Calu3 (cell line): Measurements from ENCODE around the gene RFWD3. TPM values are rescaled to one million over a fixed set of nuclear protein-coding genes. Genes with fewer than 3 reads are reported as not detected.

Source experiments
- BruUV-seq: library from RNA; stranded (reverse); fragments of 400-500 nt; replicated peaks from 2 replicates; lab custom pipeline; 2021; lab: Mats Ljungman, UMichigan
- CTCF ChIA-PET: fragments of 300-600 bp; sonication (Branson Sonifier 250); formaldehyde crosslinking; loops from one replicate; lab custom pipeline; 2022; ENCODE audit warnings: antibody characterized with exemption; lab: Charles Lee
- DNase-seq: peaks from one replicate; pipeline ENCODE4 v3.0.0; 2022
- H3K27ac Mint-ChIP-seq: one replicate; pipeline ENCODE4 v1.8.0; 2022; ENCODE audit warnings: mixed read lengths; ENCODE audit not compliant: unreplicated experiment
- H3K27me3 Mint-ChIP-seq: one replicate; pipeline ENCODE4 v1.8.0; 2022; ENCODE audit warnings: mixed read lengths; ENCODE audit not compliant: unreplicated experiment
- H3K36me3 Mint-ChIP-seq: one replicate; pipeline ENCODE4 v1.8.0; 2022; ENCODE audit warnings: mild to moderate bottlenecking, moderate library complexity, mixed read lengths; ENCODE audit not compliant: insufficient read depth, unreplicated experiment
- H3K4me1 Mint-ChIP-seq: one replicate; pipeline ENCODE4 v1.8.0; 2022; ENCODE audit warnings: mild to moderate bottlenecking, low read depth, mixed read lengths; ENCODE audit not compliant: unreplicated experiment
- H3K4me3 Mint-ChIP-seq: one replicate; pipeline ENCODE4 v1.8.0; 2022; ENCODE audit warnings: mild to moderate bottlenecking, low read depth, moderate library complexity, mixed read lengths; ENCODE audit not compliant: unreplicated experiment
- H3K9me3 Mint-ChIP-seq: one replicate; pipeline ENCODE4 v1.8.0; 2022; ENCODE audit warnings: low read depth, mixed read lengths; ENCODE audit not compliant: unreplicated experiment
- intact Hi-C: fragments of 100-400 bp; cut with micrococcal nuclease; formaldehyde crosslinking; loops from one replicate; pipeline ENCODE4 v1.10.0; 2022; ENCODE audit not compliant: unreplicated experiment
- total RNA-seq: library from RNA; stranded (reverse); gene quantifications from 2 replicates; pipeline ENCODE4 v1.2.3, GENCODE V29; 2022
- TF ChIP-seq, protein P1 (sequence below): fragments of 200-600 bp; IDR thresholded peaks from one replicate; pipeline ENCODE4 v1.8.0; 2022; ENCODE audit warnings: antibody characterized with exemption; ENCODE audit not compliant: unreplicated experiment

Gene RFWD3
- total RNA-seq, 1 experiment from 2014 or later, result 109 TPM

DNA sequence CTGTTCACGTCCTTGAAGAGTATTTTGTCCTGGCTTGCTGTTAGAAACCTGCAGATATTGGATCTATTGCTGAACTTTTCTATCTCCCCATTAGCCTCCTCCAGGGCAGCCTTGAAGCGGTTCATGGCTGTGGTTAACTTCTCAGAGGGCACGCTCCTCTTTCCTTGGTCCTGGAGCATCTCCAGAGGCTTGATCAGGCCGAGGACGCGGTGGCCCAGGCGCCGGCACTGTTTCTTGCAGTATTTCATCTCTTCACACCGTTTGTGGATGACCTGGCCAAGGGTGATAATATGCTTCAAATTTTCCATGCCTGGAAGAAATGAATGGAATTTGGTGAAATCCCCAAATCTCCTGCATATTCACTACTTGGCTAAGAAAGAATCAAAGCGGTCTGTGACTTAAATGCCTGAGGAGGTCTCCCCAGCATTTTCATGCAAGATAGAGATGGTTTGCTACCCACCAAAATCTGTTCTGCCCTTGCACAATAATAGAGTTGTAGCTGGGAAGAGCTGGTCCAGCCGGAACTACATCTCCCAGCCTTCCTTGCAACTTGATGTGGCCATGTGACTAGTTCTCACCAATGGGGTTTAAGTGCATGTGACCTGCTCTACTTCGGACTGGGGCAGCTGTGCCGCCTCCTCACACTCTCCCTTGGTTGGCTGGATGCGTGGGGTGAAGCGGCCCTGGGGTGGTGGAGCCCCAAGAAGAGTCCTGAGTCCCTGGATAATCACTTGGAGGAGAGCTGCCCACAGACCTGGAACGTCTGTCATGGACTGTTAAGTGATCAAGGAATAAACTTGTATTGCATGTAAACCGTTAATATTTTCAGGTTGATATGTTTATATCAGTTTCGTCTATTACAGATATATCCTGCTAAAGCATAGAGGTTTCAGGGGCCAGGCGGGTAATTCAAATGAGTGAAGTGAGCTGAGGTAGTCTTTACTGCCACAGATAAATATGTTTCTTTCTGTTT, 29.1 kb upstream of the RFWD3 start:
- intact Hi-C loops, result no loop called here
- Mint-ChIP-seq H3K27ac (peak overlapping the region; percentile 40), H3K27me3 (no peaks in the 10 kb centered on the region), H3K4me3 (peak overlapping the region; percentile 66), H3K9me3 (no peaks in the 10 kb centered on the region), H3K36me3 (peaks cover 72% of the 10 kb centered on the region), H3K4me1 (peaks cover 26% of the 10 kb centered on the region)
- peak; percentile 88 for DNase-seq
- TSS peak; percentile 90 for BruUV-seq
- TF ChIP-seq, protein P1, sequence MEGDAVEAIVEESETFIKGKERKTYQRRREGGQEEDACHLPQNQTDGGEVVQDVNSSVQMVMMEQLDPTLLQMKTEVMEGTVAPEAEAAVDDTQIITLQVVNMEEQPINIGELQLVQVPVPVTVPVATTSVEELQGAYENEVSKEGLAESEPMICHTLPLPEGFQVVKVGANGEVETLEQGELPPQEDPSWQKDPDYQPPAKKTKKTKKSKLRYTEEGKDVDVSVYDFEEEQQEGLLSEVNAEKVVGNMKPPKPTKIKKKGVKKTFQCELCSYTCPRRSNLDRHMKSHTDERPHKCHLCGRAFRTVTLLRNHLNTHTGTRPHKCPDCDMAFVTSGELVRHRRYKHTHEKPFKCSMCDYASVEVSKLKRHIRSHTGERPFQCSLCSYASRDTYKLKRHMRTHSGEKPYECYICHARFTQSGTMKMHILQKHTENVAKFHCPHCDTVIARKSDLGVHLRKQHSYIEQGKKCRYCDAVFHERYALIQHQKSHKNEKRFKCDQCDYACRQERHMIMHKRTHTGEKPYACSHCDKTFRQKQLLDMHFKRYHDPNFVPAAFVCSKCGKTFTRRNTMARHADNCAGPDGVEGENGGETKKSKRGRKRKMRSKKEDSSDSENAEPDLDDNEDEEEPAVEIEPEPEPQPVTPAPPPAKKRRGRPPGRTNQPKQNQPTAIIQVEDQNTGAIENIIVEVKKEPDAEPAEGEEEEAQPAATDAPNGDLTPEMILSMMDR, result no peak
- CTCF ChIA-PET, result interaction anchor here (0.6 to 1.4 kb wide), 4 partner anchors 79 to 538 kb away, joined by 3 to 5 read pairs (median 4); partner anchors contain the start of gene FA2H

DNA sequence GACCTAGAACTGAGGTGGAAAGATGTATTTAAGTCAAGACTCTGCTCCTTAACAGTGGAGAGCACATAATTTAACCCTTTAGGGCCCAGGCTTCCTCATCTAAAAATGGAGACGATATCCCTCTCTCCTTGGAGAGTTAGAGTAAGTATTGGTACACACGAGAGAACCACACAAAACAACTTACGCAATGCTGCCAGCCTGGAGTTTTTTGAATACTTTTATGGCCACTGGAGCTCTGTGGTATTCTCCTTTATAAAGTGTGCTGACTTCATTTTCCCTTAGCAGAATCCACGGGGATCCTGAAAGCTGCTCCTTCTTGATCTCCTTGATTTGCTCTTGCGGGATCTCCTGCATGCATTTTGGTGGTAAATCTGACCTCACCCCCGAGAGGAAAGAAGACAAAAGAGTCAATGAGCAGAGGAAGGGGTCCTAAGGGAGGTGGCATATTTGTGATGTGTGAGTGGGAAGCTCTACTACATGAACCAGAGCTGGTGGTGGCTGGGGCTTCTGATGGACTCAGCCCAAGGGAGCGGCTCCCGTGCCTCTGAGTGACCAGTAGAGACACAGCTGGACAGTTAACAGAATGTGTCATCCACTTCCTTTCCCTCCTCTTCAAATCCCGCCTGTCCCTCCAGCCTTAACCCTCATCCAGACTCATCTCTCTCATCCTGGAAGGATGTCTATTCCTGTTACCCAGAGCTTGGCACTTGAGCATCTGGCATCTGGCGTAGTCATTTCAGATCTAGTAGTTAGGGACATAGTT, 24.6 kb upstream of the RFWD3 start:
- no peak for DNase-seq
- Mint-ChIP-seq H3K27ac (no peak overlapping the region), H3K36me3 (peaks cover 71% of the 10 kb centered on the region), H3K27me3 (no peaks in the 10 kb centered on the region), H3K4me1 (no peaks in the 10 kb centered on the region), H3K4me3 (no peak overlapping the region), H3K9me3 (no peaks in the 10 kb centered on the region)
- intact Hi-C loops, result no loop called here
- CTCF ChIA-PET, result interaction anchor here (0.6 kb wide), 1 partner anchor 38 kb away, joined by 4 read pairs; no protein-coding TSS in a partner anchor
- TF ChIP-seq, protein P1, result no peak
- BruUV-seq, result no TSS peak

DNA sequence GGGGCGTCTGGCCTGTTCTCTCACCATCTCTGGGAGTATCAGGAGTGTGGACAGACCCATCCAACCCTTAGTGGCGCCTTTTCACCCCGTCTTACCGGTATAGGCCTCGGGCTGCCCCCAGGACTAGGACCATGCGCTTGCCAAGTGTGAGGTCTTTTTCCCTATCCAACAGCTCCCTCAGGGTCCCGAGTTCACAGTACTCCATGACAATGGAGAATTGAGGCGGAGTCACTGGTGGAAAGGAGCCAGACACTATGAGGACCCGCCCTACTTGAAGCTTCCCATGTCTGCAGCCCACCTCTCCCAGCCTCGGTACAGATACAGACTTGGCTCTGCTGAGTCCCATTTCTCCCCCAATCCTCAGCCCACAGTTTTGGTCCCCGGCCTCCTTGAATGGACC, 15.9 kb upstream of the RFWD3 start:
- CTCF ChIA-PET, result no interaction called here
- H3K4me1 Mint-ChIP-seq, result no peaks in the 10 kb centered on the region
- no TSS peak for BruUV-seq
- intact Hi-C loops, result no loop called here
- no peak overlapping the region for H3K4me3 Mint-ChIP-seq
- H3K27me3 Mint-ChIP-seq, result no peaks in the 10 kb centered on the region
- H3K9me3 Mint-ChIP-seq, result no peaks in the 10 kb centered on the region
- no peak overlapping the region for H3K27ac Mint-ChIP-seq
- DNase-seq, result no peak
- TF ChIP-seq, protein P1, result no peak
- H3K36me3 Mint-ChIP-seq, result peaks cover 59% of the 10 kb centered on the region

DNA sequence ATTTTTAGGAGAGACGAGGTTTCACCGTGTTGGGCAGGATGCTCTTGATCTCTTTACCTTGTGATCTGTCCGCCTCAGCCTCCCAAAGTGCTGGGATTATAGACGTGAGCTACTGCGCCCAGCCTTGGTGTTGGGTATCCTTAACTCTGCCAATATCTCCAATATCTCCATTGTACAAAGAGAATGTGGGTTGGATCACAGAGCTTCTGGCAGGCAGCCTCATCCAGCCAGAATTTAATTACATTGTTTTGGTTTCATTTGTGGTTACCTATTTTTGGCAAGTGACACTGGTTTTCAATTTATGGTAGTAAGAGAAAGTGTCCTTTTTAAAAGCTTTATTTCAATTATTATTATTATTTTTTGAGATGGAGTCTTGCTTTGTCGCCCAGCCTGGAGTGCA, 14.0 kb upstream of the RFWD3 start:
- intact Hi-C loops, result no loop called here
- Mint-ChIP-seq H3K4me3 (no peak overlapping the region), H3K27ac (no peak overlapping the region), H3K27me3 (no peaks in the 10 kb centered on the region), H3K4me1 (no peaks in the 10 kb centered on the region), H3K9me3 (no peaks in the 10 kb centered on the region), H3K36me3 (peaks cover 52% of the 10 kb centered on the region)
- no peak for DNase-seq
- TF ChIP-seq, protein P1, result no peak
- BruUV-seq, result no TSS peak
- CTCF ChIA-PET, result no interaction called here
